GDM1 (cell line): Measurements from ENCODE around the gene CEBPA.

Experiments used
- DNase-seq: peaks from one replicate; lab custom pipeline; 2025; lab: John Stamatoyannopoulos, UW

Gene CEBPA

GRCh38 chr19:33271246-33272021 lies 30.9 kb downstream of the CEBPA start:
- no peak for DNase-seq

GRCh38 chr19:33270769-33271168 lies 31.6 kb downstream of the CEBPA start:
- no peak for DNase-seq

DNA sequence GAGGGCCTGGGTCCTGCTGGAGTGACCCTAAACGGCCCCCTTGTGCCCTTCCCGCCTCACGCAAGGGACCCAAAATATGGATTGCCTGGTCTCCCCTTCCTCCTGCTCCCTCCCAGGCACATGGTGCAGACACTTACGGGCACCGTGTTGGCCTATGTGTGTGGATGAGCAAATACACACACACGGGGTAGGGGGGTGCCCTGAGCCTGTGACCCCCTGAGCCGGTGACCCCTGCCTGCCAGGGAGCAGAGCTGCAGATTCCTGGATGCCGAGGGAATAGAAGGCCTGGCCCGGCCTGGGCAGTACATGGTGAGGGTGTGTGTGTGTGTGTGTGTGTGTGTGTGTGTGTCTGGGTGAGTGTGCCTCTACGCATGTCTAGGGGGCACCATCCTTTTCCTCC lies 33.3 kb downstream of the CEBPA start:
- DNase-seq: no peak

DNA sequence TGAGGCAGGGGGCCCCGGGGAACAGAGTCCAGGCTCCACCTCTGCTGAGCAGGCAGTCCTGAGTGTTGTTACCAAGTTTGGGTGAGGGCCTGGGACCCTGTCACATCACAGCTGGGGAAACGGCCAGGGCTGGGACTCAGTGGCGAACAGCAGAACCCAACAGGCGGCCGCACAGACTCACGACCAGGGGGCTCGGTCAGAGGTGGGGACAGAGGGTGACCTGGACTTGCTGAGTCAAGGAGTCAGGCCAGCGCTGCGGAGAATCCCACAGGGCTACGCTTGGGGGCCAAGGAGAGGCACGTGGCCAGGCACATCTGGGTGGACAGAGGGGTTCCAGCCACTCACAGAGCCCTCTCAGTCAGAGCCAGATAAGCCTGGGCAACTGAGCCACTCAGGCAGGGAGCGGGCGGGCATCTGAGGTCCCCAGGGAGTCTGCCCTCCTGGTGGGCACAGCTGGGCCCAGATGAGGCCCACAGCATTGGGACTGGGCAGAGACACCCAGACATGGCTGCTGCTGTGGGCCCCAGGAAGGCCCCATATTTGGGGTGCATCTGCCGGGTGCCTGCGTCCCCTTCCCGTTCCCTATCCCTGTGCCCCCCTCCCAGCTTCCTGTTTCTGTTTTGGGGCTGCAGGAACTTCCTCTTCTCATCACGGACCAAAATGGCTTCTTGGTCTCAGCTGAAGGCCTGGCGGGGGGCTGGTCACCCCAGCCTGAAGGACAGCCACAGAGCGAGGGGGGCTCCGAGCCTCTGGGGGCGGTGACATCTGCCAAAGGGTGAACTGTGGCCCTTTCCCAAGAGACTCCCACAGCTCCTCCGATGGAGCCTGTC lies 34.0 kb downstream of the CEBPA start:
- DNase-seq: peak; percentile 20

GRCh38 chr19:33267706-33268105 lies 34.6 kb downstream of the CEBPA start:
- DNase-seq: no peak

GRCh38 chr19:33266974-33267484 lies 35.3 kb downstream of the CEBPA start:
- no peak for DNase-seq

GRCh38 chr19:33264881-33265445 lies 37.4 kb downstream of the CEBPA start:
- no peak for DNase-seq

DNA sequence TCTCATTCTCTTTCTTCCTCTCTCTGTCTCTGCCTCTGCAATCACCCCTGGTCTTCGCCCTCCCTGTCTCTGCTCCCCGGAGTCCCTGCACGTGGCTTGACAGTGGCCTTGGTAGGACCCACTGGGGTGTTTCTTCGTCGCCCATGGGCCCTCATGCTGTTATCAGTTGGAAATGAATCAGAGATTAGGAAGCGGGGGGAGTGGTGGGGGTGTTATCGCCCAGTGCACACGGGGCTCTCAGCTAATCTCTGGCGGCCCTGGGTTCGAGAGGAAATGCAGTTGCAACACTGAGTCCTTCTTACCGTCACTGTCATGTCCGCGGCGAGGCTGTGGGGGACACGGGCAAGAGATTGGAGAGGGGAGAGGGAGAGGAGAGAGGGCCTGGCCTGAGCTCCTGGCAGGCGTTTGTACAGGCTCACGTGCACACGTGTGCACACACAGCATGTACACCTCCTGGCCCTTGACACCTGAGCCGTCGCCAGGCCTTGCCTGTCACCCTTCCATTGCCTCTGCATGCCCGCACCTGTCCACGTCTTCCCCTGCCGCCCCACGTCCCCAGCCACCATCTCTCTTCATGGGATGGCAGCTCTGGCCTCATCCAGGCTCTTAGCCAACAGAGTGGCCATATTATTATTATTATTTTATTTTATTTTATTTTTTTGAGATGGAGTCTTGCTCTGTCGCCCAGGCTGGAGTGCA lies 38.9 kb downstream of the CEBPA start:
- no peak for DNase-seq

- DNase-seq: peak; percentile 52
Measured at GRCh38 chr19:33261511-33262189, 40.7 kb downstream of the CEBPA start.

GRCh38 chr19:33260628-33261418 lies 41.5 kb downstream of the CEBPA start:
- peak; percentile 92 for DNase-seq

GRCh38 chr19:33259539-33259938 lies 42.8 kb downstream of the CEBPA start:
- no peak for DNase-seq

DNA sequence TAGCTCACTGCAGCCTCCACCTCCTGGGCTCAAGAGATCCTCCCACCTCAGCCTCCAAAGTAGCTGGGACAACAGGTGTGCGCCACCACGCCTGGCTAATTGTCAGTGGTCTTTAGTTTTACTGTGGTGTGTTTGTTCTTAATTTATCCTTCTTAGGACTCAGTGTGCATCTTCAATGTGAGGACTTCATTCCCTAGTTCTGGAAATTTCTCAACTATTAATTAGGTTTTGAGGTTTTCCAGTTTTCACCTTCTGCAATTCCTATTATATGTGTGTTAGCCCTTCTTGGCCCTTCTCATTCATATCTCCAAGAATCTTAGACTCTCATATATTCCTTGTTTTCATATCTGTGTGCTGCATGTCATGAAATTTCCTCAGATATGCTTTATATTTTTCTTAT lies 44.5 kb downstream of the CEBPA start:
- no peak for DNase-seq

DNA sequence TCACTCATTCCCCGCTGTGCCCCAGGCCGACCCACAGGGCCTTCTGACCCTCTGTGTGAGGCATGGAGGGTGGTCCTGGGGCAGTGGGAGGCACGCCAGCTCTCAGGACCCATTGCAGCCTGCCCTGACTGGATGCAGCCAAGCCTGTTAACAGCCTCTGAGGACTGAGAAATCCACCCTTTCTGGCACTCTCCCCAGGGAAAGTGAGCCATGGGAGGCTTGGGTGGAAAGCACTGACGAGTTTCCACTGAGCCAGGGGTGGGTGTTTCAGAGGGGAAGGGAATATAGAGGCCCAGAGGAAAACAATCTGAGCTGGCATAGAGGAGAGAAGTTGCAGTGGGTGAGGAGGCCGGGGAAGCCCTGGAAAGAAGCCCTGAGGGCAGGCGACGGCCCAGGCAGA lies 46.1 kb downstream of the CEBPA start:
- no peak for DNase-seq

DNA sequence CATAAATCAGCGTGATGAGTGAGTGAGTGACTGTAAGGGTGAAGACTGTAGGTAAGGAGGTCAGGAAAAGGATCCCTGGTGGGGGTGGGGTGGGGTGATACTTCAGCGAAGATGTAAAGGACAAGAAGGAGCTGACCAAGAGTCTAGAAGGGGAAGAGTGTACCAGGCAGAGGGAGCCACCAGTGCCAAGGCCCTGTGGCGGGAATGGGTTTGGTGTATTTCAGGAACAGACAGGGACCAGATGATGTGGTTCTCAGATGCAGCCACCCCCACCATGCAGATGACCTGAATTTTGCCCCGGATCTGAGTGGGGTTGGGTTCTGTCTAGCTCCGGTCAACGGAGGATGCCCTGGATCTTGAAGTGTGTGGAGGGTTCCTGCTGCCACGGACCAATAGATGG lies 46.6 kb downstream of the CEBPA start:
- no peak for DNase-seq

GRCh38 chr19:33254245-33254824 lies 48.0 kb downstream of the CEBPA start:
- DNase-seq: no peak

DNA sequence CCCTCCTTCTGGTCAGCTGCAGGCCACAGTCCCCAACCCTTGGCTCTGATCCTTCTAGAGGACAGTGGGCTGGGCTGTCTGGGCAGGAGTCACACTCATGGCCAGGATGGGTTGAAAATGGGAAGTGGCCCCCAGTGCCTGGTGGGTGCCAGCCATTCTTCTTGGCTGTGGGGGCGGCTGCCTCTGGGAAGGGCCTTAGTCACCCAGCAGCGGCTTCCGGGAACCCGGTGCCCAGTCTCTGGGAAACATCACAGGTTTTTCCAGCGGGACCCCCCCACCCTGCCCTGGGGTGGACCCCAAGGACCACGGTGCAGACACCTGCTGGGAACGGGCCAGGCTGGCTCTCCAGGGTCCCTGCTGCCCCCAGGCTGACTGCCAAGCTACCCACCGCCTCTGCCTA lies 49.4 kb downstream of the CEBPA start:
- DNase-seq: no peak

DNA sequence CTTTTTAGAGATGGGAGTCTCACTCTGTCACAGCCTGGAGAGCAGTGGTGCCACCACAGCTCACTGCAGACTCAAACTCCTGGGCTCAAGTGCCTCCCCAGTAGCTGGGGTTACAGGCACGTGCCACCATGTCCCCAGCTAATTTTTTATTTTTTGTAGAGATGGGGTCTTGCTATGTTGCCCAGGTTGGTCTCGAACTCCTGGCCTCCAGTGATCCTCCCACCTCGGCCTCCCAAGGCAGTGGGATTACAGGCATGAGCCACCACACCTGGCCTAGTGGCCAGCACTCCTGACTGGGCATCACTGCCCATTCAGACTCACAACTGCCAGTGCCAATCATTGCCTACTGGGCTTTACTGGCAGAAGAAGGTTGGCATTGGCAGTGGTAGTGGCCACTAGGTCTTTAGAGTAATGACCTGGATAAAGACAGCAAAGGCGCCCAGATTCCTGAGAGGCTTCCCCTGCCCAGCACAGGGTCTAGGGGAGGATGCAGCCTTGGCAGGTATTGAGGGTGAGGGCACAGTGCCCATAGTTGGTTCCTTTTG lies 49.8 kb downstream of the CEBPA start:
- no peak for DNase-seq

- no peak for DNase-seq
Measured at GRCh38 chr19:33251526-33252090, 50.7 kb downstream of the CEBPA start.

GRCh38 chr19:33251076-33251475 lies 51.3 kb downstream of the CEBPA start:
- DNase-seq: no peak

DNA sequence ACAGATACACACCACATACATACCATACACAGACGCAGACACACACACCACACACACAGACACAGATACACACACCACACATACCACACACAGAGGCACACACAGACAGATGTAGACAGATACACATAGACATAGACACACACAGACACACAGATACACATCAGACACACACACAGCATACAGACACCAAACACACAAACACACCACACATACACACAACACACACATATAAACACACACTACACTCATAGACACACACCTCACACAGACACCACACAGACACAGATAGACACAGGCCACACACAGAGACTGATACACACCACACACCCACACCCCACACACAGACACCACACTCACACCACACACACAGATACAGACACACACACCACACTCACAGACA lies 51.8 kb downstream of the CEBPA start:
- DNase-seq: no peak
